Neural cell (in vitro differentiated cells): ENCODE data around the gene PHF12.

Source experiments
- EZH2 ChIP-seq: fragments of 200-600, 300-800 bp; shearing (Covaris generic), sonication (generic); IDR thresholded peaks from 2 replicates; pipeline ENCODE4 v1.6.1; 2014; ENCODE audit warnings: antibody characterized with exemption, low read length, borderline replicate concordance, mild to moderate bottlenecking; ENCODE audit not compliant: insufficient read depth, poor library complexity, severe bottlenecking
- POLR2AphosphoS5 ChIP-seq: IDR thresholded peaks from 2 replicates; pipeline ENCODE4 v1.6.1; 2012
- RAD21 ChIP-seq: fragments of 450-650 bp; conservative IDR thresholded peaks from 2 replicates; pipeline ENCODE4 v1.6.1; 2014; ENCODE audit warnings: antibody characterized with exemption, mild to moderate bottlenecking, moderate library complexity
- TF ChIP-seq, protein P1 (sequence below): fragments of 450-650 bp; IDR thresholded peaks from 2 replicates; pipeline ENCODE4 v1.5.1; 2014; ENCODE audit warnings: antibody characterized with exemption, mild to moderate bottlenecking, moderate library complexity; ENCODE audit not compliant: poor library complexity, severe bottlenecking

DNA sequence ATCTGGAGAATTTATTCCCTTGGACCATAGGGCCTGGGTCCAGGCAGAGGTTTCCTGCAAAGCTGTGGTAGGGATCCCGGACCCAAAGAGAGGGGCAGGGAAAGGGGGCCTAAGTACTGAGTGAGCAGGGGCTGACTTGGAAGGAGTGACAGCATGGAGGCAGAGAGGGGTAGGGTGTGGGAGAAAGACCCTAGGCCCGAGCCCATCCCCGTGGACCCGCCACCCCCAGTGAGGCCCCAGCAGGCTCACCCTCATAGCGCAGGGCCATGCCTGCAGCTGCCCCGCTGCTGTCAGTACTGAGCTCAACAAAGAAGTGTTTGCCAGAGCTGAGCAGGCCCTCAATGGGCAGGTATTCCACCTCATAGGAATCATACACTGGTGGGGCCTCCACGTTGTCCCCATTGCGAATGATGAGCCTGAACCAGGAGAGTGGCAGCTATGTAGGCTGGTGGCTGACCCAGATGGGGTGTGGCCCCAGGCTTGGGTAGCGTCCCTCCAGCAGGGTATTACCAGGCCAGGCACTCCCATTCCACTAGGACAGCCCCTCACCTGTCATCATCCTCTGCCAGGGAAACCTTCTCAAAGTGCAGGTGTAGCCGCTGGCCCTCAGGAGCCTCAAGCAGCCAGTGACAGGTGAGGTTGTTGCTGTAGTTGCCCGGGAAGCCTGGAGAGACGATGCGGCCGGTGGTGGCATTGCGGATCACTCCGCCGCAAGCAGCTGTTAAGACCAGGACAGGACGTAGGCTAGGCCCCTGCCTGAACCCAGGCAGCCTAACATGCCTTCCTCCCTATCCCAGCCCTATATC, 9.1 kb upstream of the PHF12 start:
- TF ChIP-seq RAD21 (no peak), EZH2 (no peak), POLR2AphosphoS5 (no peak)
- TF ChIP-seq, protein P1, sequence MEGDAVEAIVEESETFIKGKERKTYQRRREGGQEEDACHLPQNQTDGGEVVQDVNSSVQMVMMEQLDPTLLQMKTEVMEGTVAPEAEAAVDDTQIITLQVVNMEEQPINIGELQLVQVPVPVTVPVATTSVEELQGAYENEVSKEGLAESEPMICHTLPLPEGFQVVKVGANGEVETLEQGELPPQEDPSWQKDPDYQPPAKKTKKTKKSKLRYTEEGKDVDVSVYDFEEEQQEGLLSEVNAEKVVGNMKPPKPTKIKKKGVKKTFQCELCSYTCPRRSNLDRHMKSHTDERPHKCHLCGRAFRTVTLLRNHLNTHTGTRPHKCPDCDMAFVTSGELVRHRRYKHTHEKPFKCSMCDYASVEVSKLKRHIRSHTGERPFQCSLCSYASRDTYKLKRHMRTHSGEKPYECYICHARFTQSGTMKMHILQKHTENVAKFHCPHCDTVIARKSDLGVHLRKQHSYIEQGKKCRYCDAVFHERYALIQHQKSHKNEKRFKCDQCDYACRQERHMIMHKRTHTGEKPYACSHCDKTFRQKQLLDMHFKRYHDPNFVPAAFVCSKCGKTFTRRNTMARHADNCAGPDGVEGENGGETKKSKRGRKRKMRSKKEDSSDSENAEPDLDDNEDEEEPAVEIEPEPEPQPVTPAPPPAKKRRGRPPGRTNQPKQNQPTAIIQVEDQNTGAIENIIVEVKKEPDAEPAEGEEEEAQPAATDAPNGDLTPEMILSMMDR = no peak
